ENCODE measurements around the gene FOXD4L4. TPM values are rescaled to one million over a fixed set of nuclear protein-coding genes. Genes with fewer than 3 reads are reported as not detected.

FOXD4L4 gene
- total RNA-seq, result 0.34 and 0.43 TPM in 2 replicates

GRCh38 chr9:65737096-65737564, at the start of gene FOXD4L4:
Gene FOXD4L4, plus strand, starts transcription at chr9:65737146. Its CDS starts 0 bp downstream, at chr9:65737146.

Other genes with a start within 250 kb of the FOXD4L4 start
- gene ZNG1E, start 61.2 kb upstream of the FOXD4L4 start, total RNA-seq, result 49.9 and 77.5 TPM in 2 replicates

Measured in nasal cavity respiratory epithelium epithelial cell of viscerocranial mucosa (primary cell).